GM06990 (cell line): ENCODE data around the gene GNG13.

Experiments
- DNase-seq: peaks from one replicate; pipeline ENCODE4 v3.0.0-alpha.2; 2011; ENCODE audit not compliant: insufficient read length; ENCODE audit errors: extremely low read depth
- H3K27me3 ChIP-seq: replicated peaks from 2 replicates; pipeline ENCODE4 v1.6.0; 2011; ENCODE audit warnings: low read length; ENCODE audit not compliant: control insufficient read depth, insufficient read depth
- H3K36me3 ChIP-seq: 2 replicates; pipeline ENCODE4 v1.5.1; 2011; ENCODE audit warnings: low read length; ENCODE audit not compliant: control insufficient read depth, insufficient read depth
- H3K4me3 ChIP-seq: replicated peaks from 2 replicates; pipeline ENCODE4 v1.5.1; 2011; ENCODE audit warnings: low read depth, mild to moderate bottlenecking, control low read depth, low read length
- CTCF ChIP-seq: IDR thresholded peaks from 2 replicates; pipeline ENCODE4 v1.5.1; 2011; ENCODE audit warnings: low read length, control low read depth, mild to moderate bottlenecking, inconsistent platforms; ENCODE audit not compliant: insufficient read depth, poor library complexity, severe bottlenecking

GNG13 gene

GRCh38 chr16:791131-791530, 9.4 kb downstream of the GNG13 start:
- Histone ChIP-seq H3K27me3 (no peaks in the 10 kb centered on the region), H3K36me3 (peaks cover 10% of the 10 kb centered on the region), H3K4me3 (no peak overlapping the region)
- DNase-seq: no peak
- TF ChIP-seq CTCF: no peak

DNA sequence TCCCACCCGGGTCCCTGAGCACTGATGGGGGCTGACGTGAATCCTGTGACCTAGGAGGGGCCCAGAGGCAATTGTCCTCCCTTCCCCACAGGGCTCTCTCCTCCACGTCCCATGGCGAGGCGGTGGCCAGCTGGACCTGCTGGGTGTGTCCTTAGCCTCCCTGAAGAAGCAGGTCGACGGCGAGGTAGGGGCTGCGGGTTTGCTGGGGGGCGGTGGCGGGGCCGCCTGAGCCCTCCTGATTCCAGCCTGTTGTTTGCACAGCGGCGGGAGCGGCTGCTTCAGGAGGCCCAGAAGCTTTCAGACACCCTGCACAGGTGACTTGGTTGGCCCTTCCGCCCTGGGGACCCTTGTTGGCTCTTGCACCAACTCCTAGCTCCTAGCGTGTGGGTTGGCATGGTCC, 10.4 kb downstream of the GNG13 start:
- TF ChIP-seq CTCF: no peak
- Histone ChIP-seq H3K36me3 (peaks cover 15% of the 10 kb centered on the region), H3K4me3 (no peak overlapping the region), H3K27me3 (no peaks in the 10 kb centered on the region)
- no peak for DNase-seq

- Histone ChIP-seq H3K36me3 (peaks cover 17% of the 10 kb centered on the region), H3K4me3 (peak overlapping the region; percentile 93), H3K27me3 (no peaks in the 10 kb centered on the region)
- no peak for TF ChIP-seq CTCF
- no peak for DNase-seq
Observed at GRCh38 chr16:789191-789850, 11.2 kb downstream of the GNG13 start.

DNA sequence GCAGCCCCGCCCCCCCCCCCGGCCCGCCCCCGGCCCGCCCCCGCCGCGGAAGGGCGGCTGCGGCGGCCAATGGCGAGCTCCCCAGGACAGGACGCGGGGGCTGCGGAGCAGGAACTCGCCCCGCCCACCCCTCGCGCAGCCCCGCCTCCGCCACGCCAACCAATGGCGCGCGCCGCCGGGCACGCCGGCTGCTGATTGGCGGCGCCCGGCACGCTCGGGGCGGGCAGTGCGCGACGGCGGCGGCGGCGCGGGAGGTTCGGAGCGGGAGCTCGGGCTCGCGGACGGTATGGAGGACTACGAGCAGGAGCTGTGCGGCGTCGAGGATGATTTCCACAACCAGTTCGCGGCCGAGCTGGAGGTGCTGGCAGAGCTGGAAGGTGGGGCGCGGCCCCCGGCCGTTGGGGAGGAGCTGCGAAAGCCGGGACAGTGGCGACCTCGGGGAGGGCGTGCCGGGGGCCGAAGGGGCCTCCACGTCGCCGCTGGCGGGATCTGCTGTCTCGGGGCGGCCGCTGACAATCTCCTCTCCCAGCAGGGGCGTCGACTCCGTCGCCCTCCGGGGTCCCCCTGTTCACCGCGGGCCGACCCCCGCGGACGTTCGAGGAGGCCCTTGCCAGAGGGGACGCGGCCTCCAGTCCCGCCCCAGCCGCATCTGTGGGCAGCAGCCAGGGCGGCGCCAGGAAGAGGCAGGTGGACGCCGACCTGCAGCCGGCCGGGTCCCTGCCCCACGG, 12.0 kb downstream of the GNG13 start, which contains the start of gene CHTF18:
CHTF18 (plus strand) TSS at position 222 of the 728 bp plus-strand sequence; CDS start at position 287, 65 bp downstream.
- Histone ChIP-seq H3K4me3 (peak within 1 kb of the TSS; percentile 99), H3K27me3 (no peaks in the 10 kb centered on the region), H3K36me3 (peaks cover 17% of the 10 kb centered on the region)
- peak; percentile 94 for DNase-seq
- TF ChIP-seq CTCF: no peak

GRCh38 chr16:787978-788398, 12.5 kb downstream of the GNG13 start, which contains the start of gene RPUSD1:
RPUSD1 (minus strand) TSS chr16:788381; CDS start chr16:787737, 644 bp downstream.
- H3K4me3 ChIP-seq: peak within 1 kb of the TSS; percentile 99
- no peaks in the 10 kb centered on the region for H3K27me3 ChIP-seq
- DNase-seq: no peak
- peaks cover 17% of the 10 kb centered on the region for H3K36me3 ChIP-seq
- no peak for TF ChIP-seq CTCF
